Activated CD8-positive, alpha-beta memory T cell treated with anti-CD3 and anti-CD28 coated beads for 48 hours (primary cell): ENCODE data around the gene PDHX.

Experiments used
- DNase-seq, 3 experiments: peaks; one replicate each; pipeline ENCODE4 v3.0.0-alpha.2; 2020; ENCODE audit warnings: low read depth in 2 of 3, low spot score in 2 of 3

The PDHX gene

DNA sequence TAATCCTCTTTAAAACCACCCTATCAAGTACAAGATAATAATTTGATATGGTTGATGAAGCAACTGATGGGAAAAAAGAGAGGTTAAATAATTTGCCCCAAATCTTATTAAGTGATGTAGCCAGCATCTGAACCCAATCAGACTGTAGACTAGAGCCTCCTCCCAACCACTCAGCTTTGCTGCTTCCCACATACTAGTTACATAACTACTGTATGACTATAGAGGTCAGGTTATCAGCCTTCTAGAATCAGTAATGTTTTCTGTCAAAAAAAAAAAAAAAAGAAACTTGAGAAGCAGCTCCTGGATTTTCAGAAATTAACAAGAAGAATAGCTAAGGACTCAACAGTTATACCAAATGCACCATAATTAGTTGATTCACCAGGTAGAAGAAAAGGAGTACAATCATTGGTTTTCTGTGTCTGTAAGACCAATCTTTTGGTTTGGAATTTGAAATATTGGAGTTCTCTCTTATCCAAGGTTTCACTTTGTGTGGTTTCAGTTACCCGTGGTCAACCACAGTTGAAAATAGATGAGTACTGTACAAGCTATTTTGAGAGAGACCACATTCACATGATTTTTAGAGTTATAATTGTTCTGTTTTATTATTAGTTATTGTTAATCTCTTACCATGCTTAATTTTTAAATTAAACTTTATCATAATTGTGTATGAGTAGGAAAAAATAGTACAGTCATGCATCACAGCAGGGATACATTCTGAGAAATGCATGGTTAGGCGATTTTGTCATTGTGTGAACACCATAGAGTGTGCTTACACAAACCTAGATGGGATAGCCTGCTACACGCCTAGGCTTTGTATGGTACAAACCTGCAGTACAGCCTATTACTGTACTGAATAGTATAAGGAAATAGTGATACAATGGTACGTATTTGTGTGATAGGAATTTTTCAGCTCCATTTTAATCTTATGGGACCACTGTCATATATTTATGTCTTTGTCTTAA, 72.2 kb downstream of the PDHX start:
- DNase-seq: no peak

DNA sequence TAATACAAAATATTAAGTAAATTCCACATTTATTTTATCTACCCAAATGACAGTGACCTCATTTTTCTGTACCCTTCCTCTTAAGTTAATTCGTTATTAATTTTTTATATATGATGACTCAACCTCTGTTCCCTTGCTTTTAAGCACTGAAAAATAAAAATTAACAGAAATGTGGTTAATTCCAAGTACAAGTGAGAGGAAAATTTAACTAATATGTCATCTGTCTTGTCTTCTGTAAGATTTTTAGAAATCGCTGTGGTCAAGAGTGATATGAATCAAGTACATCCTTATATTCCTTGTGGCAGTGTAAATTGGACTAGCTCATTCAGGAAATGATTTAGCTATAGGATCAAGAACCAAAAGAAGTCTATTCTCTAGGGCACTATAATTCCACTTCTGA, 74.5 kb downstream of the PDHX start:
- DNase-seq: no peak

GRCh38 chr11:34994854-34995253, 78.4 kb downstream of the PDHX start:
- no peak for DNase-seq

GRCh38 chr11:34996958-34997357, 80.5 kb downstream of the PDHX start:
- no peak for DNase-seq

DNA sequence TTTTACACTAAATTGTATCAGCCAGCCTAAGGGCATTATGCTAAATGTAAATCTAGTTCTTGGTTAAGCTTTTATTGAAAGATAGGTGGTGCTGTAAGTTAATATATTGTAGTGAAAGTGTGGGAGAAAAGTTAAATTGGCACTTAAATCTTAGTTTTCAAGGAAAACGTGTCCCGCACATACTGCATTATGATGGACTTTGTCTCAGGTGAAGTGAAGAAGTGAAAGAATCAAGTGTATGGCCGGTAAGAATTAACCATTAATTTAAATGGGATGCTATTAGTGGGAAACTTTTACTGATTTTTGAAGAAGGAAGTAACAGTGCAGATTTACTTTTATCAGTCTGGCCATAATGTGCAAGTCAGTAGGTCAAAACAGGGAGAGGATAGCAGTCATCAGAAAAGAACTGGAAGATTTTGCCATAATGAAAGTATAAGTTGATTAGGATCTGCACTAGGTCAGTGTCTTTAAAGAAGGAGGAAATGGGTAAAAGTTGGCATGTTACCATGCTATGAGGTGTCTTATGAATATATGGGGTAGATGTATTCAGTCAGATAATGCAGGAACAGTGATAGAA, 81.6 kb downstream of the PDHX start:
- DNase-seq: no peak

GRCh38 chr11:34999453-34999852, 83.0 kb downstream of the PDHX start:
- DNase-seq: no peak

- no peak for DNase-seq
These were observed 86.8 kb downstream of the PDHX start for GRCh38 chr11:35003186-35003585.

DNA sequence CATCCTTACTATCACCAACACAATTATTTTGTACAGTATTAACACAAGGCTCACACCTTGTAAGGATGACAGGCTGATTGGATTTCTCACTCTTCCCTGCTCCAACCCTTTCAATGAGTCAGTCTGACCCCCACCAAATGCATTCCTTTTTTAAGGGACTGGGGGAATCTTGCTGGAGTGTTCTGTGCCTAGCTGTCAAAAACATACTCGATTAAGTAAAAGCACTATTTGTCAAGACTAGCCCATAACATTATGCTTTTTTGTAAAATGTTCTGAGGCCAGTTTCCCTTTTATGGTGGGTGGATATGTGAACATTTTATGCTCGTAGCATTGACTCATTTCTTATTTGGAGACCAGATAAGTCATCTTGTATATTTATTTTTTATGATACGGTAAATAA, 87.2 kb downstream of the PDHX start:
- no peak for DNase-seq

DNA sequence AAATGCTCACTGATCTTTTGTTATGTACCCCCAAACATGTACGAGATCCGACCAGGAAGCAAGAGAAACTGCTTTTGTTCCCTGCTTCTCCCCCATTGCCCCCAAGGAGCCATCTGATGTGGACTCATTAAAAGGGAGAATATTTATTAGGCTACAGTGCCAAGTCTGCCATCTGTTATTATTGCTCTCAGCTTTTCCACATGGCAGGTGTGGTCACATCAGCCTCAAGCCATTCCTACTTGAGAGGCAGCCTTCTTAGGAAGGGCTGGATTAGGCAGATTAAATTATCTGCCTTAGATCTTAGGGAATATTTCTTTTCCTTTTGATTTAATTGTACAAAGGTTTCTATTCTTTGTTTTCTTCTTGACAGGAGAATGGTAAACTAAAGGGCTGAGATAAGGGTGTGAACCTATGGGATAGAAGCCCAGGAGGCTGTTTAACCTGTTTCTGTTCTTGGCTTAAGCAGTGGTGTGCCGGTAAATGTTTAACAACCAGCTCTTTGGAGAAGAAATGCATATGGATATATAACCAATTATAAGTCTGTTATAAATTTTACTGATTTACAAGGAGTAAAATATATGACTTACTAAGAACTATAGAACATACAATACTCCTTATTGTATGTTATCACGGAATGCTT, 88.8 kb downstream of the PDHX start:
- DNase-seq: no peak

DNA sequence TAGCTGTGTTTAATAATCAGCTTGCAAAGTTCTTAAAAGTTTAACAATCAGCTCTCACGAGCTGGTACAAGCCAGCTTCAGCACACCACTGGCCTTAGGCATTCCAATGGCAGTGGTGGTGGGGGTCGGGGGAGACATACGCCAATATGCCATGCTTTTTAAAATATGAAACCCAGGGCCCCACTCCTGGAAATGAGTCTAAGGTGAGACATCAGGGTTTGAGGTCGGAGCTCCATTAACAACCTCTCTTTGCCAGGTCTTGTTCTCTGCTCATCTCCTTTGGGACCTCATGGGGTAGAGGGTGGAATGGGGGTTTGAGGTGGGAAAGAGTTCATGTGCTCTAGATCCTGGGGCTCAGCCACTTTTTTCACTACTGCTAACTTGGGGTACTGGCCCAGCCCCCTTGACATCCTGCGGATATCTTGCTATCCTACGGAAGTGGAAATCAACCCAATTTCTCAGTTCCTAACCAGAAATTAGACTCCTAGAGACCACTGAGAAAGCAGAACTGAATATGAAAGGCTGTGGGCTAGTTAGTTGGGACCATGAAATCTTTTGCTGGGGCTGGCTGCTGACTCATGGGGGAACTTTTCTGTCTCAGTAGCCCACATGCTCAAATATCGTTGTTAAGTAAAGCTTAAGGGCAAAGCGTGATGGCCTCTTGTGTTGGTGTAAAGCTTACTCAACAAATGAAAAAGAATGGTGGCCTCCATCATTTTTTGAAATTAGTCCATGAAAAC, 90.1 kb downstream of the PDHX start:
- no peak for DNase-seq

DNA sequence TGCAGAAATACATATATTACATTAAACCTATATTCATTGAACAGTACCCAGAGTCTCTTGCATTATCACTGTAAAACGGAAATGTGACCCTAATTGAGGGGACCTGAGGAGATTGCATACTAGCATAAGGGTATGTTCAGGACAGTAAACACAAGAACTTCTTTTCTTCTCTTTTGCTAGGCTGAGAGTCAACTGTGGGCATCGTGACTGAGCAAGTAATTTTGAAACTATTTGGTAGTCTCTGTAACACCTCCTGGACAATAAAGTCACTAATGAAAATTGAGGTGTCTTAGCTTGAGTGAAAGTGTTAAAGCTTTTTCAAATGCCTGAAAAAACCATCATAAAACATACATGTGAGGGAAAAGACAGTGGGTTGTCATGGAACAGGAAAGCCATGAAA, 90.9 kb downstream of the PDHX start:
- DNase-seq: no peak

- no peak for DNase-seq
These were observed 92.9 kb downstream of the PDHX start for GRCh38 chr11:35009191-35009943.

DNA sequence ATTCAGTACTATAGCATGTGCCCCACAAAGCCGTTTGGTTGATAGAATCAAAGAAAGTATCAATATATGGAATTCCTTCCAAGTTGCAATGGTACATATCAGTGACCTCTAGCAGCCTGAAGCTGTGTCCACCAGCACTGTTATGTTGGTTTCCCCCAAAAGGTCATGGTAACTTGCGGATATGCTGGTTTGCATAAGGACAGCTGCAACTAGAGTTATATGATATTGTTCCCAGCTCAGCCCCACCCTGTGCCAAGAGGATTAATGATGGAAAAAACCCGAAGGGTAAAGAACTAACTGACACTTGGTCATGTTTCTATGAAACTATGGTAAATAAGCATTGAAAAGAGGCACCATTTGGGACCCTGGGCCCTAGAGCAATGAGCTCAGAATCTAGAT, 93.5 kb downstream of the PDHX start:
- DNase-seq: no peak

- no peak for DNase-seq
These were observed 94.2 kb downstream of the PDHX start for GRCh38 chr11:35010654-35011053.

- DNase-seq: no peak
These were observed 95.0 kb downstream of the PDHX start for GRCh38 chr11:35011389-35011788.

DNA sequence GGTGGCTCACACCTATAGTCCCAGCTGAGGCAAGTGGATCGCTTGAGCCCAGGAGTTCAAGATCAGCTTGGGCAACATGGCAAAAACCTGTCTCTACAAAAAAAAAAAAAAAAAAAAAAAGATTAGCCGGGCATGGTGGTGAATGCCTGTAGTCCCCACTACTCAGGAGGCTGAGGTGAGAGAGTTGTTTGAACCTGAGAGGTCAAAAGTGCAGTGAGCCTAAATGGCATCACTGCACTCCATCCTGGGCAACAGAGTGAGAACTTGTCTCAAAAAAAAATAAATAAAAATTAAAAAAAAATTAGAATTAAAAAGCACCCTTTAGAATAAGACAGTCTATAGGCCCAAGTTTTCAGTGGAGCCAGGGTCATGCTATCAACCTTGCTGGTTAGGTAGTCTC, 95.5 kb downstream of the PDHX start:
- no peak for DNase-seq

DNA sequence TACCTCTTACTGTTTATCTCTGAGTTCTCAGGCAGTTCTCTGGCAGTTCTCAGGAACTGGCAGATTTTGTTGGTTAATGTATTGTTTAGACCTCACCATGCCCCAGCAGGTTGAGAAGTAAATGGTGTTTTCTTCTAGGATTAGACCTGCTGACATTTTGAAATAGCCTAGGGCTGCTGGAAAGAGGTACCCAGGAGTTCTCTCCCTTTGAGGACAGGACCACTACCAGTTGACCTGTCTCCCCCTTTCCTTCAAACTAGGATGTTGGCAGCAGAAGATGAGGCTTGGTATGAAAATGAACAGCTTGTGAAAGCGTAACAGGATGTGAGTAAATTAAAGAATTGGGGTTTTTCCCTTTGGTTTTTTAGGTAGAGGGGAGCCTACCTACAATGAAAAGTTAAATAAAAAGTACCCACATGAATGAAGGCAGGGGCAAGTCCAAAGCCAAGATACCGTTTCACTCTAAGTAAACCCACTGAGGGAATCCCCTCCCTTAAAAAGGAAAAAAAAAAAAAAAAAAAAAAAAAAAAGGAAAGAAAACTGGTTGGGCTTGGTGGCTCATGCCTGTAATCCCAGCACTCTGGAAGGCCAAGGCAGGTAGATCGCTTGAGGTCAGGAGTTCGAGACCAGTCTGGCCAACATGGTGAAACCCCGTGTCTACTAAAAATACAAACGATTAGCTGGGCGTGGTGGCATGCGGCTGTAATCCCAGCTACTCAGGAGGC, 96.2 kb downstream of the PDHX start:
- no peak for DNase-seq

DNA sequence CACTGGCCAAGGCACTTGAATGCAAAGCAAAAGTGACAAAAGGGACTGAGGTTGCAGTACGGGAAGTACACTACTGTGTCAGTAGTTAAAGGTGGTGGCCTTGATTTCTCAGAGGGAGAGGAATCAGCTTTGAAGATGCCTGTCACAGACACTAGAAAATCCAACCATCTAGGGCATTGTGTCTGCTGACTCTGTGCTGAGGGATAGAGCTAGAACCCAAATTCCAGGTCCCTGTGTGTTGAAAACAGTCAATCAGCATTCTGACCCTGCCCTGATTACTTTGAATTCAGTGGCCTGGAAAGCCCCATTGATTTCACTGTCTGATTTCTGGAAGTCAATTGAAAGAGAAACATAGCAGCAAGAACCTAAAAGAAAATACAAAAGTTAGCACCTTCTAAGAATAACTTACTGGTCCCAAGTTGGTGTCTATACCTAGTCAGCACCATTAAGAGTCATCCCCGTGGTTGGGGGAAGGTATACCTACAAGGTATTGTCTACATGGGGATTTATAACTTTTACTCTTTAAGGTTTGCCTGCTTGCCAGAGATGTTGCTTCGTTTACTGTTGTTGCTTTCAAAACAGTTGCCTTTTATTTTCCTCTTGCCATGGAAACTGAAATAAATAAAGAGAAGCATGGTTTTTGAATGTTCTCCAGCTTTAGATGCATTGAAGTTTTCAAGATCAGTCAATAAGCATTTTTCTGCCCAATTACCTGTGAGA, 97.3 kb downstream of the PDHX start:
- no peak for DNase-seq

GRCh38 chr11:35014346-35014745, 97.9 kb downstream of the PDHX start:
- DNase-seq: no peak
